GM10266 (cell line): ENCODE measurements around the gene ADAMTSL2.

ENCODE experiments used
- DNase-seq: peaks from one replicate; pipeline ENCODE4 v3.0.0; 2012; ENCODE audit errors: extremely low spot score
- CTCF ChIP-seq: IDR thresholded peaks from 2 replicates; pipeline ENCODE4 v1.5.1; 2012; ENCODE audit warnings: mild to moderate bottlenecking, low read depth; ENCODE audit not compliant: control insufficient read depth, insufficient read depth; ENCODE audit errors: missing control alignments

Gene ADAMTSL2

GRCh38 chr9:133525677-133526076, 8.8 kb upstream of the ADAMTSL2 start:
- TF ChIP-seq CTCF = no peak
- no peak for DNase-seq

GRCh38 chr9:133526721-133527321, 7.7 kb upstream of the ADAMTSL2 start:
- DNase-seq = no peak
- no peak for TF ChIP-seq CTCF

GRCh38 chr9:133527444-133527920, 7.0 kb upstream of the ADAMTSL2 start:
- TF ChIP-seq CTCF = no peak
- no peak for DNase-seq

- DNase-seq = no peak
- TF ChIP-seq CTCF = no peak
Observed at GRCh38 chr9:133528001-133528875, 6.3 kb upstream of the ADAMTSL2 start.

GRCh38 chr9:133528876-133529241, 5.6 kb upstream of the ADAMTSL2 start:
- no peak for DNase-seq
- TF ChIP-seq CTCF = no peak

- DNase-seq = no peak
- no peak for TF ChIP-seq CTCF
Observed at GRCh38 chr9:133529457-133529856, 5.0 kb upstream of the ADAMTSL2 start.

- TF ChIP-seq CTCF = no peak
- no peak for DNase-seq
Observed at GRCh38 chr9:133529874-133530273, 4.6 kb upstream of the ADAMTSL2 start.
